GM19452 (cell line): ENCODE measurements around the gene RERE.

Experiments used
- ATAC-seq: cut with Tn5 transposase; IDR thresholded peaks from one replicate; pipeline ENCODE4 v1.9.1; 2021; ENCODE audit not compliant: unreplicated experiment

RERE gene

DNA sequence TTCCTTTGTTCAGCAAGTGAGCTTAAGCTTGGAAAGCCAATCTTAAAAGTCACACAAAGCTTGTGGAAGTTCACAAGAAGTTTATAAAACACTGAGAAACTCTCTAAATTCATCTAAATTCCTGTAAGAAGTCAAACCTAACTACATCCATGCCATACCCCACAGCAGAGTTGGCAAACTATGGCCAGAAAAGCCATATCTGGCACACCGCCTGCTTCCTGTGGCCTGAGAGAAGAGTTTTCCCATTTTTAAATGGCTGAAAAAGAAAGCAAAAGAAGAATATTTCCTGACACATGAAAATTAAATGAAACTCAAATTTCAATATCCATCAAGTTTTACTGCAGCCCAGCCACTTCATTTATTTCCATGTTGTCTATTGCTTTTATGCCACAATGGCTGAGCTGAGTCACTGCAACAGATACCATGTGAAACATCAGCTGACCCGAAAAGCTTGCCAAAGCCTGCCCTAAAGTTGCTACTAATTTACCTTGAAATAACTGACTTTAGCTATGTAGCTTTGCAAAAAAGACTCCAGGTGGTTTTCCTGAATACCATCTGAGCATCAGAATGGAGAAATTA lies 262.4 kb downstream of the RERE start:
- no peak for ATAC-seq

DNA sequence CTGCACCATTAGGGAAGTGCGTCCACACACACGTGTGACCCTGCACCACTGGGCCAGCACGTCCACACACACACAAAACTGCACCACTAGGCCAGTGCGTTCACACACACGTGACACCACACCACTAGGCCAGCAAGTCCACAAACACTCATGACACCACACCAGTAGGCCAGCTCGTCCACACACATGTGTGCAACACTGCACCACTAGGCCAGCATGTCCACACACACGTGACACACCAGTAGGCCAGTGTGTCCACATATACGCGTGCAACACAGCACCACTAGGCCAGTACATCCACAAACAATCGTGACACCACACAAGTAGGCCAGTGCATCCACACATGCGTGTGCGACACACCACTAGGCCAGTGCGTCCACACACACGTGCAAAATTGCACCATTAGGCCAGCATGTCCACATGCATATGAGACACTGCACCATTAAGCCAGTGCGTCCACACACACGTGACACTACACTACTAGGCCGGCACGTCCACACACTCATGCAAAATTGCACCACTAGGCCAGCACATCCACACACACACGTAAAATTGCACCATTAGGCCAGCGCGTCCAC lies 264.5 kb downstream of the RERE start:
- ATAC-seq, result no peak

DNA sequence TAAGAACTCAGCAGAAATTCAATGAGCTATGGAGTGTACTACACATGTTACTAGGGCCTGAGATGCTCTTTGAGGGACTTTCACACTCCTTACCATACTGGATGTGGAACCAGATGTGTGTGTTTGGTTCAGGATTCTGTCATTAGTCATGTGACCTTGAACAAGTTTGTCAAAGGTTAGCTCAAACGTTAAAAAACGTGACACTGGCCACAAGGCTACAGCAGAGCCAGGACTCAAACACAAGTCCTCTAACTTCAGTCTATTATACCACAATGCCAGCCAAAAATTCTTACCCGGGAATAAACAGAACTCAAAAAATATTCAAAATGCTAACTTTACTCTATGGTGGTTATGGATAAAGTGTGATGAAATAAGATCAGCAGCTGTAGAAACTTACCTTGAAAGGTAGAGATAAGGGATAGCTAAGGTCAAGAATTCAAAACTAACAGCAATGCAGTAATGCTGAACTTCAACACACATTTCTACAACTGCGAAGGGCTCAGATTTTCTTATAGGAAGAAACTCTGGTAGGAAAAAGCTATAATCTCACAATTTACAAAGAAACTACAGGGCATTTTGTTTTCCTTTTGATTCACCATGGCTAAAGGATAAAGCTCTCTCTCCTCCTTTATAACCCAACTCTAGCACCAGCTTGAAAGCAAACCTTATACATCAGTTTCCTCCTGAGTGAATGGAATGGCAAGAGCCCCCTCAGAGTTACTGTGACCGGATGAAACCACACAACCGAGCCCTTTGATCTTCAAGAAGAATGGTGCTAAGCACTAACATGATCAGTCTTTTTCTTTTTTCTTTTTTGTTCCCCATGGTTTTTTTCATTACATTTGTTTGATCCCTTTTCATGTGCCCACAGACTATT lies 265.6 kb downstream of the RERE start:
- ATAC-seq, result no peak

DNA sequence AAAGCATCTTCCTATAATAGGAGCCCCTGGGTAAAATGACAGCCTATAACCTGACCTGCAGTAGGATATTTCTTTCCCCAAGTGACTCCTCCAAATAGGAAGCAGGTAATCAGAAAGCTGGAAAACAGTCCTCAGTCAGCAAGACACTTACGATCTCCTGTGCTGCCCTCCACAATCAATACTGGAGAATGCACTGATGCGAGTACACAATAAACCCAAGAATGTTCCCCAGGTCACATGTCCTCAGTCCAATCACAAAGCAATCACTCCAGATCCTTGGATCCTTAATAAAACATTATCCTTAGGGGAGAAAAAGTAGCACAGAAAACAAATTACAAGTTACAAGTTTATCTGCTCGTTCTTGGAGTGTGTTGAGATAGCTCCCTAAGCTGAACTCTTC lies 266.4 kb downstream of the RERE start:
- no peak for ATAC-seq

DNA sequence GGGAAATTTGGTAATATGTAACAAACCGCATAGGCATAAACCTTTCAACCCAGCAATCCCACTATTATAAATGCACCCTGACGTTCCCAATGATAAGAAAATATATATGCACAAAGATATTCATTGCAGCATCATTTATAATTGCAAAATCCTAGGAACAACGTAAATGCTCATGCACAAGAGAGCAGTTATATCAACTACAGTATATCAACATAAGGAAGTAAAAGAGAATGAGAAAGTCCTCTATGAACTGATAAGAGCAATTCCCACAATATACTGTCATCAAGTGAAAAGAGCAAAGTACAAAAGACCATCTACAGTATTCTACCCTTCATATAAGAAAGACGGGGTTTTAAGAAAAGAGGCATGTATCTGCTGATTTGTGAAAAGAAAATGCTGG lies 269.6 kb downstream of the RERE start:
- ATAC-seq, result no peak

DNA sequence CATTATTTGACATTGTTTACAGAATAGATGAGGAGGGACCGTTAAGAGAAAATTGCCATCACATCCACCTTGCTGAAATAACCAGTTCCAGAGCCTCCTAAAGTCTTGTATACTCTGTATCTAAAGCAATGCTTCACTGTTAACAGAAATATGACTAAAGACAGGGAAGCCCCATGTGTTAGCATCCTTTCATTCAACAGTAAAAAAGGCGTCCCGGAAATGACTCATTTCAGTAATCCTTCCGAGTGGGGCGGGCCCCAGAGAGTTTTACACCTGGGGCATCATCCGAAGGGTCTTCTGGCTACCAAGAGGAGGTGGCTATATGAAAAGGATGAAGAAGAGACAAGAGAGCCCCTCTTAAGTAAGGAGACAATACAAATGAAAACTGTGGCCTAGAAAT lies 272.4 kb downstream of the RERE start:
- no peak for ATAC-seq

DNA sequence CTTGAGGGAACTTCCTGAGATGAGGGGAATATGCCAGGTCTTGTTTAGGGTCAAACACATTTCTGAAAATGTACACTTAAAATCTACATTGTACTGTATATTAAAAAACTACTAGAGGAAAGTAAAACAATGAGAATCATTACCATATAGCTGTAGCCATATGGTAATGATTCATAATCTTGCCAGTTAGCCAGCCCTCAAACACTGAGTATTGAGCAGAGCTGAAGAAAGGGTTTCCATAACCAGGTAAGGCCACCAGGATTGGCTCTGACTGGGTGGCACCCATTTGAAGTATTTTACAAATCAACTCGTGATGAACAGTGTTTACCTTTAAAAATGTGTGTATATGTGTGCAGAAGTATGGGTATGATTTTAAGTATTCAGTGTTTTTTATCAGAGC lies 272.8 kb downstream of the RERE start:
- ATAC-seq, result no peak

DNA sequence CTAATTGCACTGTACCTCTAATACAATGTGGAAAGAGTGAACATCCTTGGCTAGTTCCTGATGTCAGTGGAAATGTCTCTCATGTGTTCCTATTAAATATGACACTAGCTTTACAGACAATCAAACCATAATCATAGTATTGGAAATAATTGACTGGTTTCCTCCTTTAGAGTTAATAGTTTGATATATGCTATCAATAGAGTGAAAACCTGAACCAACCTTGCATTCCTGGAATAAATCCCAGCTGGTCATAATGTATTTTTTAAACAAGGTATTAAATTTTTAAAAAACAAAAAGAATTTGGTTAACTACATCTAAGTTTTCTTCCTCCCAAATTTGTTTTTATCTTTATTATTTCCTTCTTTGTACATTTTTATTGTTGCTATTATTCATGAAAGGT lies 273.5 kb downstream of the RERE start:
- ATAC-seq, result no peak

DNA sequence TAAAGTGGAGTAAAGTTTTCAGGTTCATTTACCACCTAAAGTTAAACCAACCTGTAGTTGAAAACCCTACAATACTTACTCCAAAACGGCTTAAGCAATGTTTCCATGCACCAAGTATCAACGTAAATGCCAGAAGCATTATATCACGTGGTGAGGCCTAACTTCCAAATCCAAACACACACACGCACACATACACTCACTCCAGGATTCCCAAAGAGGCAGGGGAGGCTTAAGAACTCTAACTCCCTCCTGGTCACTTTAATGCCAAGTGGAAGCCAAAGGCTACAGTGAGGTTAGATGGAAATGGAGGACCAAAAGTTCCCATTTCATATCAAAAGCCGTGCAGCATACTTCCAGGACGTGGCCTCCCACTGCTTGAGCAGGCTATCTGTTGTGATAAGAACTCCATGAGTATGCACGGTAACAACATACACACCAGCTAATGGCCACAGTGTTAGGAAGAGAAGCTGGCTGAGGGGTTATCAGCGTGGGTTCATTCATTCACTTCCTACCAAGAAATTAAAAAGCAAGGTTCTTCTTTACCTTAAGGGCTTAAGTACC lies 275.4 kb downstream of the RERE start:
- no peak for ATAC-seq

DNA sequence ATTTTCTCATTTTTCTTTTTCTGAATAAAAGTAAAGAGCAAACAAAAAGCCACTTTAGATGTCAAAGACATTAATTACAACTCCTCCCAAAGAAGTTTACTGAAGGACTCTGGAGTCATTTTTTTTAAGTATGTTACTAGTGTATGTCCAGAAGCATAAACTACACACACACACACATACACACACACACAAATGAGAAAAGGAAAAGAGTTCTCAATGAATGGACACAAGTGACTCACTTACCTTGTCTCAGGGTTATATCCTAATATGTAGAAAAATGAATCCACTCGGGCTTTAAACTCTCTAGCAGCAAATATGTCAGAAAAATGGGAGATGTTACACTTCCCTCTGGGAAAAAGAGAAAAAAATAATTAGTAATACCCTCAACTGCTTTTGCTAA lies 276.5 kb downstream of the RERE start:
- ATAC-seq, result no peak

DNA sequence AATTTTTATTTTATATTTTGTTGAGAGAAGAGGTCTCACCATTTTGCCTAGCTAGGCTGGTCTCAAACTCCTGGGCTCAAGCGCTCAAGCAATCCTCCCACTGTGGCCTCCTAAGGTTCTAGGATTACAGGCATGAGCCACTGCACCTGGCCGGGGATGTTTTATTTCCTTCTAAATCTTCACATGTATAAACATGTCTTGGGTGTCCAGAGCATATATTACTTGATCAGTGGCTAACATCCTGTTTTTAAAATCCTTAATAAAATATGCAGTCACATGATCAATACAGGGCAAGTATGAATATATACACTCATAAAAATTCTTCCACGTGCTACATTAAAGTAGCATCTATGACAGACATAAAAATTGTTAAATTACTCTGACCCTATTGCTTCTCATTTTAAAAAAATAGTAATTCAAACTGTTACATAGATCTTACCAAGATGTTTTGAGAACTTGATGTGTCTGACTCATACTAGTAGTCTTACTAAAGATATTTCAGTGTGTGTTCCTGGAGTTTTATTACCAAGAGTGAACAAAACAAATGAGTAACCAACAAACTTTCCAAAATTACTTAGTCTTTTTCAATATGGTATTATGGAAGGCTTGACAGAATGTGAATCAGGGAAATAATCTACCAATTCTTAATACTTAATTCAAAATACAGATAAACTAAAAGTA lies 277.0 kb downstream of the RERE start:
- ATAC-seq, result no peak

DNA sequence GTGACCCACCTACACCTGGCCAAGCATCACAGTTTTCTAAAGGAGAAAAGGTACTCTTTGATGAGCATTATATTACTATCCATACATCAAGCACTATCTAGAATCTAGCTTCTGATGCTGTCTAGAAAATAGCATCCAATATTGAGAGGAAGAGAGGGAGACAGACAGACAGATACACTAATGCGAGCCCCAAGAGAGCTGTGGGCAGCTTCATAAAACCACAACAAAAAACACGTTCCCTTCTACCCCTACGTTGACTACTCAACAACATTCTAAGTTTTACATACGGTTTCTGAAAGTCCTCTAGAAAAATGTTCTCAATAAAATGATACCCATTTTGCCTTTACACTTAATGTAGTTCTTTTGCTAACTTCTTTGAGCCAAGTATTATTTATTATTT lies 277.8 kb downstream of the RERE start:
- no peak for ATAC-seq

DNA sequence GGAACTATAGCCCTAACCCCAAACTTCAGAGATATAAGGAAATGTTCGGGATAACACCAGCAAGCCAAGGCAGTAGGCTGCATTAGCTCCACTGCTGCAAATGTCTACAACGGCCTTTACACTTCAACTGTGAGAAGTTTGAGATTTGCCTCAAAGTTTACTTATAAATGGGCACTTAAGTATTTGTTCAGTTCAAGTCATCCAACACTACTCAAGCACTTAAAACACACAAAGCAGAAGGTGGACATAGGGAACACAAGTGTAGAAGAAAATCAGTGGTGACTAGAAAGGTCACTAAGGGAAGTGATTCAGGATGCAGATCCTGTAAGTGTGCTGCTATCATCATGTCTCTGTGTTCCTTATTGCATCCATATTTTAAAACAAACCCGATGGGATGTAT lies 278.9 kb downstream of the RERE start:
- ATAC-seq, result no peak

DNA sequence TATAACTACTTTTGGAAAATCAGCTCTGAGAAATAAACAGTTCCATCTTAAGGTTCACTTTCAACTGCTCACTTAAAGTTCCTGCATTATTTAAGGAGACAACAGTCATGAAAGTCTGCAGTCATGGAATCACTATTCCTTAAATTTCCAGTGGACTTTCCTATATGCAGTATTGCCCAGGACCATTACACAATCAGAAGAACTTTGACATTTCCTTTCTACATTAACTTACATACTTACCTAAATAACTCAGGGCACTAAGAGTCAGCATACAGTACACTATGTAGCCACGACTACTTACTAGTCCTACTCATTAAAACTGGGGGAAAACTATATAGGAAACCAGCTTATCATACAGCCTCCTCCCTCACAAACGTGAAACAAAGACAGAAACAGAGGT lies 279.4 kb downstream of the RERE start:
- ATAC-seq, result no peak

DNA sequence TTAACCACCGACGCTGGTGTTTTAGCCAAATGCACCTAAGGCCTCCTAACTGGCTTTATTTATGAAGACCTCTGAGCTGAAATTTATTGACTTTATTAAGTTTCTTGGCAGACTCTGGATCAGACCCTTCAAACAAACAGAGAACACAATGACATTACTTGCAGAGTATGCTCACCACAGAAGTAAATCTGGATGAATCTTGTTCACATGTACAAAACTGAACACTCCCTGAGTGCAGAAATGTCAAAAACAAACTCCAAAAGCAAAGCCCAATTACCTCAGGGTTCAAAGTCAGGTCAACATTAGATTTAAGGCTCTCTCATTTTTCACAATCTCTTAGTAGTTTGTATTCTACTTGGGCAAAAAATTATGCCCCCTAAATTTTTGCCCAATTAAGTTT lies 280.9 kb downstream of the RERE start:
- ATAC-seq, result no peak

DNA sequence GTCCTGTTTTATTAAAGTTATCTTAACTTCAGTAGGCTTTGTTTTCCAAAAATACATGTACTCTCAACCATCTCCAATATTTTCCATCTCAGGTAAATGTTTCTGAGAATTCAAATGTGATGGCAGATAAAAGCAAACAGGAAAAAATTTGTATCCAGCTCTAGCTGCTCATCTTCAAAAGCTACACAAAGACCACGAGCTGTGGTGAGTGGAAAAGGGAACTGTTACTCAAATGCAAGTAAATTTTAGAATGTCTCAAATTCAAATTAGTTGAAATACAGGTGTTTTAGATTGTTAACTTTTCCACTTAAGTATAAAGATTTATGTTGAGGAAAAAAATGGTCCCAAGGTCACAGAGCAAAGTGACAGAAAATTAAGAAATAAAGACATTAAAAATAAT lies 283.5 kb downstream of the RERE start:
- no peak for ATAC-seq

DNA sequence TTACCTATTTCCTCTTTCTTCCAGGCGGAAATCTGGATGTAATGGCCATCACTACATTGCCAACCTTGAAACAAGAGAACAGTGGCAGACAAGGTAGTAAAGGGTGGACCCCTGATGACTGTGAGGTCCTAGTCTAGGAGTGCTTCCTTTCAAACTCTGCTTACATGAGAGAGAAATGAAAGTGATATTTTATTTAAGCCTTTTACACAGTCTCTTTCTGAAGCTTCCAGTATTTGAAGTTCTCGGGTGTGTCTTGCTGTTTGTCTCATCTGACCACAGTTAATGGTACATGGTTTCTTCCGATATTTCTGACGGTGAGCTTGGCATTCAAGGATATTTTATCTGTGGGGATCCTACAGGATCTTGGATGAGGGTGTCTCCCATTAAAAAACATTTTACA lies 284.3 kb downstream of the RERE start:
- ATAC-seq, result peak; percentile 66

DNA sequence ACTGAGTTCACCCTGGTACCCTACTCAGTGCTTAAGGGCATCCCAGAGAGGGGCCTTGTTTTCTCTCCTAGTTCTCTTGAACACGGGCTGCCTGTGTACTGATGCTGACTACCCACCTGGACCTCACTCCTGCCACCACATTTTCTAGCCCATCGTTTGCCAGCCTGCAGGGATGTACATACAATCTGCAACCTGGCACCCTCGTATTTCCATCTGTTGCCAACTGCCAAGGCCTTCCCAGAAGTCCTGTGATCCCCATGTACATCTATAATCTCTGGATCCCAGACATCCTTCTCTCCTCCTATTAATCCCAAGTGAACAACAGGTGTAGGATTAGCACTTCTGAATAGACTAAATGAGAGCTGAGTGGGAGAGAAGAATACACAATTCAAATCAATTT lies 287.5 kb downstream of the RERE start:
- ATAC-seq, result no peak

DNA sequence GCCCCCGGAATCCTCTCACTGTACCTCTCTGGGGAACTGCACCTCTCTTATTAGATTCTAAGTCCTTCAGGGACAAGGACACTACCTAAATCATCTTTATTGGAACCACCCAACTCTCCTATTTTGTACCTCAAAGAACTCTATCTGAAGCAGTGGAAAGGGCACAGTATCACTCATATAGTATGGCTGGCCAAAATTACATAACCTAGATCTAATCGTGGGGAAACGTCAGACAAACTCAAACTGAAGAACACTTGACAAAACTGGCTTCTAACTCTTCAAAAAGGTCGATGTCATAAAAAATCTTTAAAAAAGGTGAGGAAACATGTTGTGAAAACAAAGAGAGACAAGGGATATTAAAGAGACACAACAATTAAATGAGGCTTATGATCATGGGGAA lies 289.5 kb downstream of the RERE start:
- ATAC-seq, result no peak

DNA sequence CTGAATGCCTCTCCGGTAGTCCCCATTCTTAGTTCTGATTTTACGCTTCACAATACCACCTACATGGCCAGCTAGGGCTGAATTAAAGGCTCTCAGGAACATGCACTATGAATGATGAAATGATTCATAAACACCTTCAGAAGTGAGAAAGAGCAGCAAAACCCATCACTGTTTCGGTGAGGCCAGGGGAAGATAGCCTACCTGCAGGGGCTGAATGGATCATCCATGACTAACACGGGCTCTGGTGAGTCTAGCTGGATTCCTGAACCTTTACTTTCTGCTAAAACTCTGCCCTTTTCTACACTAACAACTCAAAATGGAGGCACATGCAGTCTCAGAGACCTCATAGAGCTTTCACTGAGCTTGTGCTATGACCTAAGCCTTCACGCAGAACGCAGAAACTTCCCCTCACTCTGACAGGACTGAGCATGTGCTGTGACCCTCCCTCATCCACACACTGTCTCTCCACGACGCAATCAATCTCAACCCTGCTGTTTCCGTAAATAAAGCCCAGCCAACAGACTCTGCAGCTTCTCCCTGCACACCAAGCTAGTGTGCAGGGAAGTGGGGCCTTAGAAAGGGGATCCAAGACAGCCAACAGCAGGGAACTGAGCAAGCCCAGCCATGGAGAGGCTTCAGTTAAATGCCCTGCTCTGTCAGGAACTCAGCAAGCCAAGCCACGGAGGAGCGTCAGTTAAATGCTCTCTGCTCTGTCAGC lies 291.7 kb downstream of the RERE start:
- peak; percentile 70 for ATAC-seq

DNA sequence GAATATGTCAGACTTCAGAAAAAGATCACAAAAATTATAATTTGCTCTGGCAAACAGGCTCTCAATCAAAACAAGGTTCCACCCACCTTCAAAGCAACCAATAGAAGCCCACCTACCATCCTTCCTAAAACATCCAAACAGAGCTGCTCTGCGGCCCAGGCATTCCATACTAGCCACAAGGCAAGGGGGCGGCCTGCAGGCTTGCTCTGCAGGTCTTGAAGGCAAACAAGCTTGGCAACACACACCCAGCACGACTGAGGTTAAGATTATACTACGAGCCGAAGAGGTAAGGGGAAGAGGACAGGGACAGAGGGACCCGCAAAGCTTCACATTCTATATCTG lies 292.3 kb downstream of the RERE start:
- ATAC-seq, result no peak
